GM19397 (cell line): ENCODE results near the gene ZNF101.
A peak's percentile ranks its signal among the peaks of the same experiment; 100 is the strongest.
"Not testable (repeated sequence)": the region's sequence is repeated elsewhere in the genome, so short reads cannot be mapped to it uniquely, and the experiment has no call there.

Experiments
- ATAC-seq: cut with Tn5 transposase; IDR thresholded peaks from one replicate; pipeline ENCODE4 v1.9.1; 2021; ENCODE audit warnings: mild to moderate bottlenecking, moderate library complexity; ENCODE audit not compliant: unreplicated experiment

ZNF101 gene

DNA sequence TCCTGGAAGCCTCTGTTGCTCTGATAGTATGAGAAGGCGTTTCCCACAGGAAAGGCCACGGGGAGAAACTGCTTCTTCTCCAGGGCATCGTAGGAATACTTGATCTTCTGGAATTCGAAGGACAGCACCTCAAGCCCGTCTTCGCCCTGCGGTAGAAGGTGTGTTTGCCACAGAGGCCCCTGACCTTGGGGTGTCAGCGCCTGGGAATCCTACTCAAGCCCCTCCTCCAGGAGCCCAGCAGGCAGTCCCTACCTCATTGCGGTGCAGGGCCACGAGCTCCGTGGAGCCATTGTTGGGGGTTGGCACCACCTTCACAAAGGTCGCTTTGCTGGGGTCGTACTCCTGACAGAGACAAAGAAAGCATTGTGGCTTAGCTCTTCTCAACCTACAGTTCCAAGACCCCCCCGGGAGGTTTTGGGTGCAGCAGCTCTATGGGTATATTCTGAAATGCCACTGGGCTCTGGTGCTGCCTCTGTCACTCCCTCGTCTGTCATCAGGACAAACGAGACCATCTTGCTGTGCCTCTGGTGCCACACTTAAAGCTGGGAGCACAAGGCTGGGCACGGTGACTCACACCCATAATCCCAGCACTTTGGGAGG is 8.9 kb upstream of the ZNF101 start:
- ATAC-seq = no peak

DNA sequence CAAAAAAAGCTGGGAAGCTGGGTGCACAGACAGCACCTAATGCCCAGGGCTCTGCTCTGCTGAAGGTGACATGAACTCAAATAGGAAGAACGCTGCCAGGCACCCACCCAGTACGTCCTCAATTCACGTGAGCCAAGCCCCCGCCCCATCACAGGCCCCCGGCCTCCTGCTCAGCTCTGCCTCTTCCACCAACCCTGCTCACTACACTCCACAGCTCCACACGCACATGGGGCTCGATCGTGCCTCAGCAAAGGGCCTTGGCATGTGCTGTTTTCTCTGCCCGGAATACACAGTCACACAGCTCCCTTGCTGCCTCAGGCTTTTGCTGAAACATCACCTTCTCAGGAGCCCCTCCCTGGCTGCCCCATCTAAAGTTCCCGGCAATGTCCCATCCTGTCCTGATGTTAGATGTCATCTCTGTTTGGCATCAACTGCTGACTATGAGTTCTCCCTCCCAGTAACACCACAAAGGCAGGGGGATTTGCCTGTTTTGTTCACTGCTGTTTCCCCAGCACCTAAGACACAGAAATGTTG is 7.4 kb upstream of the ZNF101 start:
- no peak for ATAC-seq

DNA sequence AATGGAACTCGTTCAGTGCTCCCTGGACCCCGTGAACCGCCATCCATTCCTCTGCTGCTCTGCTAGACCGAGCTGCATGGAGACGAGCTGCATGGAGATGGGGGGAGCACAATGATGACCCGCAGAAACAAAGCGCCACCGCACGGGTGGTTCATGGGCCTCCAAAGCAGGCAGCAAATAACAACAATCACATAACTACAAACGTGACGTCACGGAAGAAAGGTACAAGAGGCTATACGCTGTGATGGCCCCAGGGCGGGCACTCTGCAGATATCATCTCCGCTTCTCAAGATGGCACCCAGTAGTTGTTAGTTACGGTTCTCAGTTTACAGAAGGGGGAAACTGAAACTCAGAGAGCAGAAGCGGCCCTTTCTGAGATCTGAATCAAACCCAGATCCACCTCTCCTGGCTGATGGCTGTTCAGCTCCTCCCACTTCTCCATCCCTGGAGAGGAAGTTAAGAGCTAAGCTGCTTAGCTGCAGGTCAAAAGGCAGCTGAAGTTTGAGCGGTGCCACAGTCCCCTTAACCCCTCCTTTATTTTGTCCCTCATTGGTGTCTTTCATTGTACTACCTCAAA is 6.9 kb upstream of the ZNF101 start:
- ATAC-seq = no peak

DNA sequence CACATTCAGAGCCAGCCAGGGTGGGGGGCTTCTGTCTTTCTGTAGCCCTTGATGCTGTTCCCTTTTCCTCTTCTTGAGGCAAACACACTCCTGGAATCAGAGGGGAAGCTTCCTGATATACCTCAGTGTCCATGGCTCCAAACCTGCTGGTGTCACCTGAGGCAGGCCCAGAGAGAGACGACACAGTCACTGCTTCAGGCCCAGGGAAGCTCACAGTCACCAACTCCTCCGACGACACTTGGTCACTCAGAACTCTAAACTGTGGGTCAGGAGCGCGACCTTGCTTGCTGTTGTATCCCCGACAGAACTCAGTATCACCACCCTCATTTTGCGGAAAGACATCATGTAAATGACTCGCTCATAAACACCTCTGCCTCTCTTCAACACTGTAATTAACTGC is 6.3 kb upstream of the ZNF101 start:
- no peak for ATAC-seq

DNA sequence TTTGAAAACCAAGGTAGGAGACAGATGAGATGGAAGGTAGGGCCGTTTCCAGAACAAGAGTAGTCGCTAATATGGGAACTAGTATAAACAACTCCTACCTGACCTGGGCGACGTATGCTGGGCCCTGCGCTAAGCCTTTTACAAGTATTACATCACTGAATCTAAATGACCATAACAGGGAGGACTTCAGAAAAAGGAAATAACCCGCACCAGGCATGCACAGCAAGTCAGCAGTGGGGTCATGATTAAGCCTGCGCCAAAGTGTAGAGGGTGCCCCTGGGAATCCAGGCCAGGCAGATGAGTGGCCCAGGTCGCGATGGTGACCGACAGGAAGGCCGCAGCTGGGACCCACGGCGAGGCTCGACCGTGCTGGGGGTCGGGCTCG is 5.8 kb upstream of the ZNF101 start:
- ATAC-seq = no peak

DNA sequence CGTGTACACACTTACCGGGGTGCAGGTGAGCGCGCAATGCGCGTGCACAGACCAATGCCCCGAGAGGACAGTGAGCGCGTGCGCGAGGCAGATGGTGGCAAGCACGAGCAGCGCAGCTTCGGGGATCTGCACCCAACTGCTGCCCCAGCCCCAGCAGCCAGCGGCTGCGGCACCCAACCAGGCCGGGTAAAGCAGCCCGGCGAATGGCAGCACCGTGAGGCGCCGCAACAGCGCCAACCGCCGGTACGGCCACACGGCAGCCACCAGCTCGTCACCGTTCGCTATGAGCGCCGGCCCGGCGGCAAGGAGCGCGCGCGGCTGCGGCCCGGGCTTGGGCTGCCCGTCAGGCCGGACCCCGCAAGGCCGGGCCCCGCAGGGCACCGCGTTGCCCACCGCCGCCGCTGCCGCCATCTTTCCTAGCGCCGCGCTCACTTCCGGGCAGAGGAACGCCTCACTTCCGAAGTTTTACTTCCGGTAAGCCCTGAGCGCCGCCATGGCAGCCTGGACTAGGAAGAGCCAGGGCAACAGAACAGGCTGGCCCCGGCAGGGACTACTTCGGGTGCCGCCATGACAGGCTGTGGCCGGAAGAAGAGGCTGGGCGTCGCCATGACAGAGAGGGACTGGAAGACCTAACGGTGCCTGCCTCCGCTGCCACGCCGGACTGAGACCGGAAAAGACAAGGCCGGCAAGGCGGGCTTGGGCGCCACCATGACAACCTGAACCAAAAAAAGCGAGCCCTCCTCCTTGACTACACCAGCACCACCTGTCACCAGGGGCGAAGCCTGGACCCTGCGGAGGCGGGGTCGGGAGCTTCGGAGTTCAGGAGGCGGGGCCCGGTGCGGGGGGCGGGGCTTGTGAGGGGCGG is 5.2 kb upstream of the ZNF101 start, which contains the start of gene ATP13A1:
Gene ATP13A1 (minus strand): TSS at position 421 of the 865 bp plus-strand sequence. CDS start 10 bp downstream, at position 411.
- peak; percentile 80 for ATAC-seq

DNA sequence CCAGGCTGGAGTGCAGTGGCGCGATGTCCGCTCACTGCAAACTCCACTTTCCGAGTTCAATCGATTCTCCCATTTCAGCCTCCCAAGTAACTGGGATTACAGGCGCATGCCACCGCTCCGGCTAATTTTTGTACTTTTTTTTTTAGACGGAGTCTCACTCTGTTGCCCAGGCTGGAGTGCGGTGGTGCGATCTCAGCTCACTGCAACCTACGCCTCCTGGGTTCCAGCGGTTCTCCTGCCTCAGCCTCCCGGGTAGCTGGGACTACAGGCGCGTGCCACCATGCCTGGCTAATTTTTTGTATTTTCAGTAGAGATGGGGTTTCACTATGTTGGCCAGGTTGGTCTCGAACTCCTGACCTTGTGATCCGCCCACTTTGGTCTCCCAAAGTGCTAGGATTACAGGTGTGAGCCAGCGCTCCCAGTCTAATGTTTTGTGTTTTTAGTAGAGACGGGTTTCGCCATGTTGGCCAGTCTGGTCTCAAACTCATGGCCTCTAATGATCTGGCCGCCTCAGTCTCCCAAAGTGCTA is 3.2 kb upstream of the ZNF101 start:
- not testable (repeated sequence) for ATAC-seq

DNA sequence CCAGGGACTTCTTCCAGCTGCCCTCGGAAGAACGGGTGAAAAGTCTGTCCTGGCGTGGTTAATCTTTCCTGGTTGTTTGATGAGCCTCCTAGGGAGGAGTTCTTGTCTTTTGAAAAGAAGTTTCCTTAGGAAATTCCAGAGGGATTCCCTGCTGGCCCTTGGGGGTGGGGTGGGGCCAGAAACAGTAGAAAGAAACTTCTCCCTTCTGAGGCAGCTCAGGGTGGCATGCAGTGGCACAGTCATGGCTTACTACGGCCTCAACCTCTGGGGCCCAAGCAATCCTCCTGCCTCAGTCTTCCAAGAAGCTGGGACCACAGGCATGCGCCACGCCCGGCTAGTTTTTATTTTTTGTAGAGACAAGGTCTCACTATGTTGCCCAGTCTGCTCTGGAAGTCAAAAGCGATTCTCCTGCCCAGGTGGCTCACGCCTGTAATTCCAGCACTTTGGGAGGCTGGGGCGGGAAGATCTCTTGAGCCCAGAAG is 1.5 kb downstream of the ZNF101 start:
- ATAC-seq = no peak

DNA sequence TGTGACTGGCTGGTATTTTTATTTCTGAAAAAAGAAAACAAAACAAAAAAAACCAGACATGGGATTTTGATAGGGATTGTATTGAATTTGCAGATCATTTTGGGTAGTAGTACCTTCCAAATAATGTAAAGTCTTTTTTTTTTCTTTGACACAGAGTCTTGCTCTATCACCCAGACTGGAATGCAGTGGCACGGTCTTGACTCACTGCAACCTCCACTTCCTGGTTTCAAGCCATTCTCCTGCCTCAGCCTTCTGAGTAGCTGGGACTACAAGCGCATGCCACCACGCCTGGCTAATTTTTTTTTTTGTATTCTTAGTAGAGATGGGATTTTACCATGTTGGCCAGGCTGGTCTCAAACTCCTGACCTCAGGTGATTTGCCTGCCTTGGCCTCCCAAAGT is 4.2 kb downstream of the ZNF101 start:
- no peak for ATAC-seq

DNA sequence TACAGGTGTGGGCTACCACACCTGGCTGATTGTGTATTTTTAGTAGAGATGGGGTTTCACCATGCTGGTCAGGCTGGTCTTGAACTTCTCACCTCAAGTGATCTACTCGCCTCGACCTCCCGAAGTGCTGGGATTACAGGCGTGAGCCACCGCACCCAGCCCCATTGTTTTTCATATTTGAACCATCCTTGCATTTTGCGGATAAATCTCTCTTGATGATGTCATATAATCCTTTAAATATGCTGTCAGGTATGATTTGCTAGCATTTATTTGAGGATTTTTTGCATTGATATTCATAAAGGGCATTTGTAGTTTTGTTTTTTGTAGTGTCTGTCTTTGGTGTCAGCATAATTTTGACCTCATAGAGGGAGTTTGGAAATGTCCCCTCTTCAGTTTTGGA is 5.7 kb downstream of the ZNF101 start:
- no peak for ATAC-seq

DNA sequence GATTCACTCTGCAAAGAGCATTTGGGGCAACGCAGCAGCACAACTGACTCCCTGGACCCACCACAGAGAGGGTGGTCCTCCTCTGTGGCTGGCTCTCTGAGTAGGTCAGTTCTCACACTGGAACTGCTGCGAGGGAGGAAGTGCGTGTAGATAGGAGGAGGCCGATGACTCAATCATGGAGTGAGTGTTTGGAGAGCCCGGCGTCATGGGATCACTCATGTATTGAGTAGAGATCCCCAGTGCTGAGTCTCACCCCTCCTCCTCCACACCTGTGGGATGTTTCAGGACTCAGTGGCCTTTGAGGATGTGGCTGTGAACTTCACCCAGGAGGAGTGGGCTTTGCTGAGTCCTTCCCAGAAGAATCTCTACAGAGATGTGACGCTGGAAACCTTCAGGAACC is 8.9 kb downstream of the ZNF101 start:
- ATAC-seq = no peak

DNA sequence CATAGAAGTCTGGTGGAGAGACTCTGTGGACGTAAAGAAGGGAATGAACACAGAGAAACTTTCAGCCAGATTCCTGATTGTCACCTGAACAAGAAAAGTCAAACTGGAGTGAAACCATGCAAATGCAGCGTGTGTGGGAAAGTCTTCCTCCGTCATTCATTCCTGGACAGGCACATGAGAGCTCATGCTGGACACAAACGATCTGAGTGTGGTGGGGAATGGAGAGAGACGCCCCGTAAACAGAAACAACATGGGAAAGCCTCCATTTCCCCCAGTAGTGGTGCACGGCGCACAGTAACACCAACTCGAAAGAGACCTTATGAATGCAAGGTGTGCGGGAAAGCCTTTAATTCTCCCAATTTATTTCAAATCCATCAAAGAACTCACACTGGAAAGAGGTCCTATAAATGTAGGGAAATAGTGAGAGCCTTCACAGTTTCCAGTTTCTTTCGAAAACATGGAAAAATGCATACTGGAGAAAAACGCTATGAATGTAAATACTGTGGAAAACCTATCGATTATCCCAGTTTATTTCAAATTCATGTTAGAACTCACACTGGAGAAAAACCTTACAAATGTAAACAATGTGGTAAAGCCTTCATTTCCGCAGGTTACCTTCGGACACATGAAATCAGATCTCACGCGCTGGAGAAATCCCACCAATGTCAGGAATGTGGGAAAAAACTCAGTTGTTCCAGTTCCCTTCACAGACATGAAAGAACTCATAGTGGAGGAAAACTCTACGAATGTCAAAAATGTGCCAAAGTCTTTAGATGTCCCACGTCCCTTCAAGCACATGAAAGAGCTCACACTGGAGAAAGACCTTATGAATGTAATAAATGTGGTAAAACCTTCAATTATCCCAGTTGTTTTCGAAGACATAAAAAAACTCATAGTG is 10.8 kb downstream of the ZNF101 start:
- no peak for ATAC-seq

DNA sequence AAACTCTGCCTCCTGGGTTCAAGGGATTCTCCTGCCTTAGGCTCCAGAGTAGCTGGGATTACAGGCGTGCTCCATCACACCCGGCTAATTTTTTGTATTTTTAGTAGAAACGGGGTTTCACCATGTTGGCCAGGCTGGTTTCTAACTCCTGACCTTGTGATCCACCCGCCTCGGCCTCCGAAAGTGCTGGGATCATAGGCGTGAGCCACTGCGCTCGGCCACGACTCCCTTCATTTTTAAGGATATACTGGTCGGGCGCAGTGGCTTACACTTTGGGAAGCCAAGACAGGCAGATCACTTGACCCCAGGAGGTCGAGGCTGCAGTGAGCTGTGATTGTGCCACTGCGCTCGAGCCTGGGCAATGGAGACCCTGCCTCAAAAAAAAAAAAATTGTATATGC is 17.5 kb downstream of the ZNF101 start:
- not testable (repeated sequence) for ATAC-seq

DNA sequence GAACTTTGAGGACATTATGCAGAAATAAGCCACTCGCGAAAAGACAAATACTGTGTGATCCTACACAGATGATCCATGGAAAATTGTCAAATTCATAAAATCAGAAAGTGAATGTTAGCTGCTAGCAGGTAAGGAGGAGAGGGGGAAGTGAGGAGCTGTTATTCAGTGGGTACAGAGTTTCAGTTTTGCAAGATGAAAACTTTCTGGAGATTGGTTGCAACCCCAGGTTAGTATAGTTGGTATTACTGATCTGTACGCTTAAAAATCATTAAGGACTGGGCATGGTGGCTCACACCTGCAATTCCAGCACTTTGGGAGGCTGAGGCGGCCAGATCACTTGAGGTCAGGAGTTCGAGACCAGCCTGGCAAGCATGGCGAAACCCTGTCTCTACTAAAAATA is 17.9 kb downstream of the ZNF101 start:
- no peak for ATAC-seq

DNA sequence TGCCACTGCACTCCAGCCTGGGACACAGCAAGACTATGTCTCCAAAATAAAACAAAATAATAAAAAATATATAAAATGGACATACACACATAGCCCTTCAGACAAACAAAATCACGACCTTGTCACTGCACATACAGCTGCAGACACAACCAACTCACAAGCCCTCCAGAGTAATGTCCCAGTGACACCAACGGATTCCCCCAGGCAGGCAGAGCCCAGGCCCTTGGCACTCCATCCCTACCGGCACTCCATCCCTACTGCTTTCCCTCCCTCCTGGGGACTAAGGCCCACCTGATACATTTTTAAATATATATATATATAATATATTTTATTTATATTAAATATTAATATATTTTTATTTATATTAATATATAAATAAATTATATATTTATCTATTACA is 18.5 kb downstream of the ZNF101 start:
- no peak for ATAC-seq

DNA sequence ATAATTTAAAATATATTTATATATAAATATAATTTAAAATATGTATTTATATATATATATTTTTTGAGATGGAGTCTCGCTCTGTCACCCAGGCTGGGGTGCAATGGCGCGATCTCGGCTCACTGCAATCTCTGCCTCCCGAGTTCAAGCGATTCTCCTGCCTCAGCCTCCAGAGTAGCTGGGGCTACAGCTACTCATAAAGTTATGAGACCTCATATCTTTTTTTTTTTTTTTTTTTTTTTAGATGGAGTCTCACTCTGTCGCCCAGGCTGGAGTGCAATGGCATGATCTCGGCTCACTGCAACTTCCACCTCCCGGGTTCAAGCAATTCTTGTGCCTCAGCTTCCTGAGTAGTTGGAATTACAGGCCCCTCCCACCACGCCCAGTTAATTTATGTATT is 20.4 kb downstream of the ZNF101 start:
- ATAC-seq = not testable (repeated sequence)

DNA sequence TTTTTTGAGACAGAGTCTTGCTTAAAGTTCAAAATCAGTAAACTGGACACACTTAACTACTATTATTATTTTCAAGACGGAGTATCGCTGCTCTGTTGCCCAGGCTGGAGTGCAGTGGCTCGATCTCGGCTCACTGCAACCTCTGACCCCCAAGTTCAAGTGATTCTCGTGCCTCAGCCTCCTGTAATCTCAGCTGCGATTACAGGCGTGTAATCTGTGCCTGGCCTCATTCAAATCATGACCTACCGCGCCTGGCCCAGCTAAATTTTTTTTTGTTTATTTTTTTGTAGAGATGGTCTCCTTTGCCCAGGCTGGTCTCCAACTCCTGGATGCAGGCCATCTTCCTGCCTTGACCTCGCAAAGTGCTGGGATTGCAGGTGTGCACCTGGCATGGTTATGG is 23.0 kb downstream of the ZNF101 start:
- ATAC-seq = no peak

DNA sequence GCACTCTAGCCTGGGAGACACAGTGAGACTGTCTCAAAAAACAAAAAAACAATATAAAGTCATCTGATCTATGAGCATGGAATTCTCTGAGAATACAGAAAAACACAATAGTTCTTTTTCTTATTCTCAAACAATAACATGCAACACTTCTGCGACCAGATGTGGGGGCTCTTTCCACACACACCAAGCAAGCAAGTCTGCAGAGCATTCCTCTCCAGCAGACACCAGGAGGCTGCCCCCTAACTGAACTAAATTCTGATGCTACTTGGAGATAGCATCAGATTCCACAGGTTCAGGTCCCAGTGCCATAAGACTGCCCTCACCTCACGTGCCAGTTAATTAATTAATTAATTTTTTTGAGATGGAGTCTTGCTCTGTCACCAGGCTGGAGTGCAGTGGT is 27.7 kb downstream of the ZNF101 start:
- no peak for ATAC-seq

DNA sequence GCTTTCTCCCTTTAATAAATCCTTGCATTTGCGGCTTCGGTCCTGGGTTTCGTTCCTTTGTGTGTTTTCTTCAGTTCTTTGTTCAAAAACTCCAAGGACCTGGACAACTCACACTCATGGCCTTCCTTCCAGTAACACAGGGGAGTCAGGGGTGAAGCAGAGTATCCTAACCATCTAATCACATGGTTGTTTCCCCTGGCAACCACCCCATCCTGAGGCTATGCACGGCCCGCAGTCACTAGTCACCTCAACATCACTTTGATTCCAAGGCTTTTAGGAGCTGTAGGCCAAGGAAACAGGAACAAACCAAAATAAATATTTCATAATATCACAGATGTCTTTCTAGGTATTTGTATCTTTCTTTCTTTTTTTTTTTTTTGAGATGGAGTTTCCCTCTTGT is 28.9 kb downstream of the ZNF101 start:
- no peak for ATAC-seq

DNA sequence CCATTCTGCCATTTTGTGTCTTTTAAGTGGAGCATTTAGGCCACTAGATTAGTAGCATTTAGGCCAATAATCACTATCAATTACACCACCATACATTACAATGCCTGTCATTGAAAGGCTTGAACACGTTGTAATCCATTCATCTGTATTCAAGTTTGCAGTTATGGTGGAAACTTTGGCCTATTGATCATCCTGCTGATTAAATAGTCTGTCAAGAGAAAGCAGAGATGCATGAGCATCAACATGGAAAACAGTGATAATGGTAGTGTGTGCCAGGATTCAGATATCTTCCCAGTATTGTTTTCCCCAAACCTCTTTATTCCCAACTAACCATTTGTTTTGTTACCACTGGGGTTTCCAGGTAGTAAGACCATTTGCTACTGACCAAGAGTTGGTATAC is 31.9 kb downstream of the ZNF101 start:
- ATAC-seq = not testable (repeated sequence)
